RPMI8226 (cell line): ENCODE measurements around the gene NLRC5.

Source experiments
- DNase-seq: peaks from one replicate; pipeline ENCODE4 v3.0.0-alpha.2; 2015

Gene NLRC5

DNA sequence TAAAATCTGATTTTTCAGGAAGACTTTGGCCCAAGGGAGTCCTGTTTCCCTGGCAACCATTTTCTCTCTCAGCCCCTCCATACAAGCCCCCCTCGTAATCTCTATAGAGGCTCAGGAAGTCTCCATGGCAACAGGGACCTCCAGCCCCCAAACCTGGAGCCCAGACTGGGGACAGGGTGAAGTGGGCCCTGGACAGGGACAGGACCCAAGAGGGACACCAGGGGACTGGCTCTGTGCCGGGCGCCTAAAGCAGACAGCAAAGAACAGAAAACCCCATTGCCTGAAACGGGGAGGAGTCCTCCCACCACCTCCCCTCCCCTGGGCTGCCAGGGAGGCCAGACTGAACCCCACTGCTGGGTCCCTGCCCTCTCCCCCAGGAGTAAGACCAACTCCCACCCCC is 143.7 kb downstream of the NLRC5 start:
- no peak for DNase-seq
